A673 (cell line): ENCODE data around the gene STAP1. TPM values are rescaled to one million over a fixed set of nuclear protein-coding genes. Genes with fewer than 3 reads are reported as not detected.
"Not testable (repeated sequence)": the region's sequence is repeated elsewhere in the genome, so short reads cannot be mapped to it uniquely, and the experiment has no call there.

ENCODE experiments used
- BruUV-seq: library from RNA; stranded (reverse); fragments of 400-500 nt; replicated peaks from 2 replicates; lab custom pipeline; 2021; lab: Mats Ljungman, UMichigan
- CTCF ChIA-PET: fragments of 300-600 bp; sonication (Branson Sonifier 250); formaldehyde crosslinking; loops from one replicate; lab custom pipeline; 2022; ENCODE audit warnings: antibody characterized with exemption; lab: Charles Lee
- POLR2A ChIA-PET: fragments of 300-600 bp; sonication (Branson Sonifier 250); formaldehyde crosslinking; loops from one replicate; lab custom pipeline; 2022; ENCODE audit warnings: antibody characterized with exemption; ENCODE audit not compliant: low non-redundant PET; lab: Charles Lee
- DNase-seq: peaks from one replicate; pipeline ENCODE4 v3.0.0-alpha.2; 2015; ENCODE audit warnings: low spot score
- H3K27ac ChIP-seq: fragments of 200-600 bp; sonication (generic); 2 replicates; pipeline ENCODE4 v1.5.1; 2016; ENCODE audit warnings: mixed run types, low read depth, mild to moderate bottlenecking, mixed read lengths, antibody characterized with exemption, low read length; ENCODE audit not compliant: poor library complexity, severe bottlenecking
- H3K27me3 ChIP-seq: fragments of 200-600 bp; sonication (generic); replicated peaks from 2 replicates; pipeline ENCODE4 v1.6.1; 2017; ENCODE audit warnings: mixed run types, low read depth, mild to moderate bottlenecking, mixed read lengths, antibody characterized with exemption, low read length; ENCODE audit not compliant: insufficient read depth, poor library complexity
- H3K36me3 ChIP-seq: fragments of 200-600 bp; sonication (generic); 2 replicates; pipeline ENCODE4 v1.6.1; 2016; ENCODE audit warnings: mixed run types, mild to moderate bottlenecking, mixed read lengths, antibody characterized with exemption, low read length; ENCODE audit not compliant: insufficient read depth, poor library complexity, severe bottlenecking
- H3K4me1 ChIP-seq: fragments of 200-600 bp; sonication (generic); 2 replicates; pipeline ENCODE4 v1.6.1; 2017; ENCODE audit warnings: mixed run types, mild to moderate bottlenecking, mixed read lengths, antibody characterized with exemption, low read length; ENCODE audit not compliant: insufficient read depth, poor library complexity, severe bottlenecking
- H3K4me3 ChIP-seq: fragments of 200-600 bp; sonication (generic); 2 replicates; pipeline ENCODE4 v1.5.1; 2016; ENCODE audit warnings: low read depth, mixed run types, mild to moderate bottlenecking, mixed read lengths, low read length; ENCODE audit not compliant: poor library complexity, severe bottlenecking
- H3K9me3 ChIP-seq: fragments of 200-600 bp; sonication (generic); 2 replicates; pipeline ENCODE4 v1.6.1; 2016; ENCODE audit warnings: mixed run types, low read depth, mild to moderate bottlenecking, mixed read lengths, antibody characterized with exemption, low read length; ENCODE audit not compliant: poor library complexity, severe bottlenecking
- CTCF ChIP-seq: fragments of 300-800, 200-600 bp; sonication (generic); conservative IDR thresholded peaks from 2 replicates; pipeline ENCODE4 v1.5.1; 2017; ENCODE audit warnings: low read depth, mild to moderate bottlenecking, antibody characterized with exemption, low read length, moderate library complexity, mixed read lengths
- EZH2 ChIP-seq: fragments of 200-600 bp; sonication (generic); IDR thresholded peaks from 2 replicates; pipeline ENCODE4 v1.6.1; 2017; ENCODE audit warnings: borderline replicate concordance, low read depth, mild to moderate bottlenecking, mixed read lengths, antibody characterized with exemption, low read length; ENCODE audit not compliant: poor library complexity, severe bottlenecking
- intact Hi-C: fragments of 100-400 bp; cut with micrococcal nuclease; formaldehyde crosslinking; loops from one replicate; pipeline ENCODE4 v1.10.0; 2022; ENCODE audit not compliant: unreplicated experiment
- total RNA-seq: library from RNA; stranded (reverse); gene quantifications from 2 replicates; pipeline ENCODE4 v1.2.3, GENCODE V29; 2021

Gene STAP1
- total RNA-seq, 1 experiment from 2014 or later, result not detected

GRCh38 chr4:67521506-67521905, 37.0 kb upstream of the STAP1 start:
- Histone ChIP-seq H3K36me3 (peaks cover 4% of the 10 kb centered on the region), H3K27me3 (no peaks in the 10 kb centered on the region), H3K27ac (no peak overlapping the region), H3K4me3 (no peak overlapping the region), H3K9me3 (no peaks in the 10 kb centered on the region), H3K4me1 (no peaks in the 10 kb centered on the region)
- POLR2A ChIA-PET, result no interaction called here
- no peak for DNase-seq
- no peak for TF ChIP-seq CTCF
- no peak for TF ChIP-seq EZH2
- intact Hi-C loops, result no loop called here
- CTCF ChIA-PET, result no interaction called here
- BruUV-seq, result no TSS peak

GRCh38 chr4:67522230-67522629, 36.3 kb upstream of the STAP1 start:
- Histone ChIP-seq H3K27ac (no peak overlapping the region), H3K4me1 (no peaks in the 10 kb centered on the region), H3K36me3 (peaks cover 4% of the 10 kb centered on the region), H3K4me3 (no peak overlapping the region), H3K9me3 (no peaks in the 10 kb centered on the region), H3K27me3 (no peaks in the 10 kb centered on the region)
- no peak for DNase-seq
- ChIA-PET POLR2A (no interaction called here), CTCF (no interaction called here)
- intact Hi-C loops, result no loop called here
- no peak for TF ChIP-seq EZH2
- TF ChIP-seq CTCF, result no peak
- BruUV-seq, result no TSS peak

GRCh38 chr4:67522851-67523671, 35.5 kb upstream of the STAP1 start:
- POLR2A ChIA-PET, result no interaction called here
- Histone ChIP-seq H3K4me1 (no peaks in the 10 kb centered on the region), H3K27me3 (no peaks in the 10 kb centered on the region), H3K27ac (no peak overlapping the region), H3K36me3 (peaks cover 4% of the 10 kb centered on the region), H3K9me3 (no peaks in the 10 kb centered on the region), H3K4me3 (no peak overlapping the region)
- TF ChIP-seq EZH2 (no peak), CTCF (no peak)
- CTCF ChIA-PET, result no interaction called here
- BruUV-seq, result no TSS peak
- DNase-seq, result no peak
- intact Hi-C loops, result no loop called here

- H3K9me3 ChIP-seq, H3K27ac ChIP-seq, H3K4me1 ChIP-seq, H3K36me3 ChIP-seq, H3K27me3 ChIP-seq, intact Hi-C loops, POLR2A ChIA-PET, BruUV-seq, CTCF ChIA-PET, DNase-seq, H3K4me3 ChIP-seq: not testable (repeated sequence)
These were observed 34.4 kb upstream of the STAP1 start for GRCh38 chr4:67524140-67524539.
